Colon (tissue), 2 donors: ENCODE measurements around the gene TFDP1.
"Not testable (repeated sequence)": the region's sequence is repeated elsewhere in the genome, so short reads cannot be mapped to it uniquely, and the experiment has no call there.

ENCODE experiments used
- FAIRE-seq: peaks from 2 replicates; lab custom pipeline; 2012; peaks lifted over from hg19 to GRCh38; lab: Jason Lieb, UNC
- donor health status: control.
- donor health status: control.

The TFDP1 gene

GRCh38 chr13:113567681-113568080, 16.9 kb upstream of the TFDP1 start:
- FAIRE-seq = no peak

- FAIRE-seq = no peak
These were observed 11.5 kb upstream of the TFDP1 start for GRCh38 chr13:113573065-113573464.

- no peak for FAIRE-seq
These were observed 8.0 kb upstream of the TFDP1 start for GRCh38 chr13:113576597-113576996.

GRCh38 chr13:113577881-113578435, 6.6 kb upstream of the TFDP1 start:
- FAIRE-seq = no peak

DNA sequence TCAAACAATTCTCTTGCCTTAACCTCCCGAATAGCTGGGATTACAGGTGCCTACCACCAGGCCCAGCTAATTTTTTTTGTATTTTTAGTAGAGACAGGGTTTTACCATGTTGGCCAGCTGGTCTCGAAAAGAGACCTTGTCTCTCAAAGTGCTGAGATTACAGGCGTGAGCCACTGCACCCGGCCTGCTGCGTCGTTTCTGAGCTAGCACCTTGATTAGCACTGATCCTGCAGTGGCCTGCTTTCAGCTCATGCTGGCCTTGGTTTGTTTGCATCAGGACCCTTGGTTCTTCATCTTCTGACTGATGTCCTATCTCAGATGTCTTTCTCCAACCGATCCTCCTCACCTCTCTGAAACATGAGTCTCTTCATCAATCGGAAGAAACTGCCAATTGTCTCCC, 4.9 kb upstream of the TFDP1 start:
- no peak for FAIRE-seq

- FAIRE-seq = no peak
These were observed 2.7 kb upstream of the TFDP1 start for GRCh38 chr13:113581871-113582270.

- no peak for FAIRE-seq
These were observed 1.5 kb upstream of the TFDP1 start for GRCh38 chr13:113582841-113583631.

GRCh38 chr13:113584870-113585671, 518 bp downstream of the TFDP1 start:
- no peak for FAIRE-seq

GRCh38 chr13:113585896-113586295, 1.3 kb downstream of the TFDP1 start:
- FAIRE-seq = no peak

GRCh38 chr13:113586661-113587479, 2.3 kb downstream of the TFDP1 start:
- FAIRE-seq = no peak

GRCh38 chr13:113588394-113589111, 4.0 kb downstream of the TFDP1 start:
- no peak for FAIRE-seq

DNA sequence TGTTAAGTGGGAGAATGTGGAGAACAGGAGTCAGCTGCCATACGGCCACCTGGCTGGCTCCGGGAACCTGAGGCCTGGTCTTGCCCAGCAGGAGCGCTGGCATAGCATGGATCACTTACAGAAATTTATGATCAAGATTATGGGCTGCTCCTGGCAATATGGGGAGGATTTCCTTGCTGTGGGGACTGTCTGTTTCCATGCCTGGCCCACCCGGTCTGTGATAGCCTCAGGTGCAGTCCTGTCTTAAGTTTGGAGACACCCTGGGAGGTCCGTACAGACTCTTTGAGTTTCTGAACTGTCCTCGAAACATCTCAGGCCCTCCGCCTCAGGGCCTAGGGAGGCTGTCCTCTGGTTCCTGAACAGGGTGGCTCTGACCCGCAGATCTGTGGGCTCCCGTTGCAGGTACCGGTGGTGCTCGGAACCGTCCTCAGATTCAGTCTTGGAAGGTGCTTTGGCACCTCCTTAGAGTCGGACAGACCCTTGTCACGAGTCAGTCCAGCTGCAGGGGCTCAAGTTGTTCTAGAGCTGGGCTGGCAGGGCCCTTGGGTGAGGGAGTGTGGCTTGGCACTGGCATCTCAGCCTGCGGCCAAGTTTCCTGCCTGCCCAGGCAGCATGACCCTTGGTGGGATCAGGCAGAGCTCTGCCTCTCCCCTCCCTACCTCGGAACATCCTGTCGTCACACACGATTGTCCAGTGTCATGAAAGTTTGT, 4.9 kb downstream of the TFDP1 start:
- no peak for FAIRE-seq

DNA sequence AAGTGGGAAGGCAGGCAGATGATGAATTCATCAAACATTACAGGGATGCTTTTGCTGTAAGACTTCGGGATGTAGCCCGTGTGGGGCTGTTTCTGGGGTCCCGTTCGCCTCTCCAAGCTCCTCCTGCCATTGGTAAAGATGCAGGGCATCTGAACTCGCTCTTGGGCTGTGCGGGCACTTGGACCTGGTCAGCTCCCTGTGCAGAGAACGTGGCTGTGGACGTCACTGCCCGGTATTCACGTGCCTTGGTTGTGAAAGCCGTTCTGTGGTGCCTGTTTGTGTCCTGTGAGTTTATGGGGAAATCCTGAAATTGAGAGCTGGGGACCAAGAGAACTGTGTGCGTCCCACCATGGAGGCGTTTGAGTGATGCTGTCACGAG, 5.4 kb downstream of the TFDP1 start:
- no peak for FAIRE-seq

DNA sequence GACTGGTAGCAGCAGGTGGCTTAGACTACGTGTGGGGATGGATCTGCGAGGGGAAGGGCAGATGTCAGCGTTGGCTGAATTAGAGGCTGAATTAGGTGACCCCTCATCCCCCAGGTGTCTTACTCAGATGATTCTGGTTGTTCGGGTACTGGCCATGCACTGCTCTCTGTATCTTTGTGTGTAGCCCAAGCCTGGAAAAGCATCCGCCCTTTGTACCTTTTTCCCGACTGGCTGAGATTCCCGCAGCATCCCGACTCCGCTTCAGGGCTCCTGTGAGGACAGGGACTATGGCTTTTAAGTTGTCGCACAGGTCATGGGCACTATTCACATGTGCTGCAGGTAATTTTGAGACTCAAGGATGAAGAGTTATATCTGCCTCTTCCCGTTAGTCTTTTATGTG, 7.2 kb downstream of the TFDP1 start:
- FAIRE-seq = no peak

DNA sequence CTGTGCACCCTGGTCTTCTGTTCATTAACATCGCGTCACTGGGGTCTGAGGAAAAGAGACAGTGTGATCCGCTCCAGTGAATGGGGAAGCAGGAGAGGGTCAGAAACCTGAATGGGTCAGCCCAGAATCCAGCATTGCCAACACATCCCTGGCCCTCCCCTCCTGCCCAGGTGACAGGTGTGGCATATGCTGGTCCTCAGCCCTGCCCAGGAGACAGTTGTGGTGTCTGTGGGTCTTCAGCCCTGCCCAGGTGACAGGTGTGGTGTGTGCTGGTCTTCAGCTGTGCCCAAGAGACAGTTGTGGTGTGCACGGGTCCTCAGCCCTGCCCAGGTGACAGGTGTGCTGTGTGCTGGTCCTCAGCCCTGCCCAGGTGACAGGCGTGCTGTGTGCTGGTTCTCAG, 8.0 kb downstream of the TFDP1 start:
- no peak for FAIRE-seq

- not testable (repeated sequence) for FAIRE-seq
These were observed 9.7 kb downstream of the TFDP1 start for GRCh38 chr13:113594066-113594821.

- no peak for FAIRE-seq
These were observed 10.6 kb downstream of the TFDP1 start for GRCh38 chr13:113595131-113595530.

DNA sequence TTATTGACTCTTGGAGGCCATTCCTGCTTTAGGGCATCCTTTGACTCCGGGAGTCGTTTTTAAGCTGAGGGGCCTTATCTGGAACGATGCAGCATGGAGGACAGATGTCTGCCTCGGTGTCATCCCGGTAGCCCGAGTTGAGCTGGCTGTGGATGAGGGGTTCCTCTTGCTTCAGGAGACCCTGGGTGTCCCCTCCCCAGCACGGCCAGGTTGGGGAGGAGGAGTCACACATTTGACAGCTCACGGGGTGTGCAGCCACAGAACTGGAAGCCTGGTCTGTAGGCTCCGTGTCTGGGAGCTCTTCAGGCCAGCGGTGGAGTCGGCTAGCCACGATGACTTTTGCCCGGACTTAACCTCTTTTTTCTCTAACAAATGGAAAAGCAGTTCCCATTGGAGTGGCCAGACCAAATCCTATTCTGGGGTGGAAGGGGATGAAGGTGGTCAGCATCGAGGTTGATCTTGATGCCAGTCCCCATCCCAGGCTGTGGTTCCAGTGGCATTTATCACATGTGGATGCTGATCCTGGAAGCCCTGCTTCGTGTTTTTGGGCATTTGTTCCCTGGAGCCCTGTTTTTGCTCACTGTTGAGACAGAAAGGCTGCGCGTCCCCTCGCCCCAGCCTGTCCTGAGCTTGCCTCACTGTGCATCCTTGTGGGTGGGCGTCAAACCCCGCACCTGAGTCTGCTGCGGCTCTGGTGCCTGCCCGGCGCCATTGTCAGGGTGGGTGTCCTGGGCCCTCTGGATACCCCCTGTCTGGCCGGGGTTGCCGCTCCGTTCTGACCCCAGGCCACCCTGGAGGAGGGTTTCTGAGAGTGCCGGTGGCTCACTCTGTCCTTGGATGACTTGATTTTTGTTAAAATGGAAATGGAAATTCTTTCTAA, 12.0 kb downstream of the TFDP1 start:
- FAIRE-seq = no peak

DNA sequence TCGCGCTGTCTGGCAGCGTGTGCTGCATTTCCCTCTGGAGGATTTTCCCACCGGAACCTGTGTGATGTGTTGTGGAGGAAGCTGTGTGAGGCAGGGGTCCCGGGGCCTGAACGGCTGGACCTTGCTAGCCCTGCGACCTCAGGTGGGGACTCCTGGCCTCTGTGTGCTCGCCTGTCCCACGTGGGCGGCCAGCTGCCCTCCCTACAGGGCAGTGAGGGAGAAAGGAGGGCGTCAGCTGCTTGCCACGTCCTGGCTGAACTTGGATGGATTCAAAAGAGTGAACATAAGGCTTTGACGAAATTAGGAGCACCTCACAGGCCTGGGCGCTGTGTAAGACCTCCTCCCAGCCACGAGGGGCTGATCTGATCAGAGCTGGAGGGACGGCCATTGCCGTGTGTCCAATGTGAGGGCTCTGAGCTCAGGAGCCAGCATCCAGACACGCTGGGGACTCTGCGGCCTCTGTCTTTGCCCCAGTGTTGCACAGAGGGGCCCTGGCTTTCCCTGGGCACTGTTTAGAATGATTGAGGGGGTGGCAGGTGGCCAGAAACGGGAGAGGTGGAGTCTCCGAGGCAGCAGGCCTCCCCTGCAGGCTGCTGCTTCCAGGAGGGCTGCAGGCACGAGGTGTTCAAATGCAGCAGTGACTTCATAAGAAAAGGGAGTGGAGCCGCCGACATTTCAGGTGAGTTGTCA, 13.0 kb downstream of the TFDP1 start:
- FAIRE-seq = no peak
